Midbrain (tissue), 1 donor: Measurements from ENCODE around the gene CCDC102A.
"Not testable (repeated sequence)": the region's sequence is repeated elsewhere in the genome, so short reads cannot be mapped to it uniquely, and the experiment has no call there.

Experiments
- DNase-seq: peaks from one replicate; lab custom pipeline; 2025; lab: John Stamatoyannopoulos, UW

CCDC102A gene

GRCh38 chr16:57536306-57537193 lies at the start of gene CCDC102A:
TSS of gene CCDC102A (minus strand) at chr16:57536571. CDS start at chr16:57529177, 7,394 bp downstream.
- DNase-seq: peak; percentile 65

DNA sequence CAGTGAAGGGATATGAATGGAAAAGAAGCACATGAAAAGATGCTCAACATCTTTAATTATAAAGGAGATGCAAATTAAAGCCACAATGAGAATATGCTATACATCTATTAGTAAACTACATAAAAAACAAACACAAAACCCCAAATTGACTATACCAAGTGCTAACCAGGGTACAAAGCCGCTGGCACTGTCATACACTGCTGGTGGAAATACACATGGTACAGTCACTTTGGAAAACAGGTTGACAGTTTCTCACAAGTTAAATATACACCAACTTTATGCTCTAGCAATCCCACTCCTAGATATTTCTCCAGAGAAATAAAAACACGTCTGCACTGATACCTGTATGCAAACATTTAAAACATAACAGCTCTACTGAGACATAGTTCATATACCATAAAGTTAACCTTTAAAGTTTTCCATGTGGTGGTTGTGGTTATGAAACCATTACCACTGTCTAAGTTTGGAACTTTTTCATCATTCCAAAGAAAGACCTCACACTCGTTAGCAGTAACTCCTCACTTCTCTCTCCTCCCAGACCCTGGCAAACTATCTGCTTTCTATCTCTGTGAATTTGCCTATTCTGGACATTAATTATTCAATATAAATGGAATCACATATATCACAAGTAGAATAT lies 48.8 kb upstream of the CCDC102A start:
- DNase-seq: no peak

GRCh38 chr16:57579361-57579665 lies 42.9 kb upstream of the CCDC102A start:
- DNase-seq: no peak

DNA sequence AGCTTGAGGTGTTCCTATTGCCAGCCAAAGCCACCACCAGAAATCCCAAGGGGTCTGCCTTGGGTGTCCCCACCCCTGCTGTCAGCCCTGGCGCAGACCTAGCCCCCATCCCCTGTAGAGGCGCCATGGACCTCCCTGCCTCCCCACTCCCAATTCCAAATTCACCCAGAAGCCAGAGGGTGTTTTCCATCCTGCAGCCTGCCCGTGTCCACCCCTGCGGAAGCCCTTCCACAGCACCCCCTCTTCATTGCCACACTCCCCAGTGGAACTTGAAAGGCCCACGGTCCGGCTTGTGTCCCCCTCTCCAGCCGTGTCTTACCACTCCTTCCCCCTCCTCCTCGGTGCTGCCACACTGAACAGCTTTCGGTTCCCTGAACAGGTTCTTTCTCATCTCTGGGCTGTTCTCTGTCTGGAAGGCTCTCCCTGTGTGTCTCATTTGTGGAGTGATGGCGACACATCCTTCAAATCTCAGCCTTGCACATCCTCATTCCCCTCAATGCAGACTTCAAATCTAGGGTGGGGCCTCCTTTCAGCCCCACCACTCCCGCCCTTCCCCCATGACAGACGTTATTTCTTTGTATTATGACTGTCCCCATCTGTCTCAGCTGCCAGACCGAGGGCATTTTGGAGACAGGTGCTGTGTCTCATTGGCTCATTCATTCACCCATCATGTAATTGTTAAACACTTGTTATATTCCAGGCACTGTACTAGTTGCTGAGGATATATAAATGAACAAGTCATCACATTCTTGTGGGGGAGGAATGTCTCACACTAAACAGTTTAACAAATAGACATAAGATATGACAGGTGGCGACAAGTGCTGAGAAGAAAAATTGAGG lies 42.4 kb upstream of the CCDC102A start:
- no peak for DNase-seq

DNA sequence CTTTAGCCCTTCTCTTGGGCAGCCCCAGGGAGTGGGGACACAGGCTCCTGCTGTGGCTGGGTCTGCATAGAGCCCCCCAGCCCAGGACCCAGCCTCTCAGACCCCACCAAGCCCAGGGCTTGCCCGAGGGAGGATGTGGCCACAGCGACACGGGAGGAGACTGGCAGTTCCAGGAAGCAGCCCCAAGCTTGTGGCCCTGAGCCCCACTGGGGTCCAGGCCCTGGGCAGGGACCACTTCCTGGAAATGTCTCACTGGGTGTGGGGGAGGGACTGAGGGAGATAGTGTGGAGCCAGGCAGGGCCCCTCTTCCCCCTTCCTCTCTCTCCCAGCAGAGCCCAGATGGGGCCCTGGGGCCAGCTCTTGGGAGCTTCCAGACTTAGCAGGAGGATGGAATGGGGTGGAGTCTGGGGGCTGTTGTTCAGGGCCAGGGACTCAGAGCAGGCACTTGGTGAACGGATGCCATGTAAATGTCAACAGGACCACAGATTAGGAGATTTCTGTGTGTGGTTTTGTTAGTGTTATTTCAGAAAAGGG lies 41.4 kb upstream of the CCDC102A start:
- DNase-seq: no peak

- DNase-seq: no peak
Observed at GRCh38 chr16:57577214-57577613, 40.8 kb upstream of the CCDC102A start.

DNA sequence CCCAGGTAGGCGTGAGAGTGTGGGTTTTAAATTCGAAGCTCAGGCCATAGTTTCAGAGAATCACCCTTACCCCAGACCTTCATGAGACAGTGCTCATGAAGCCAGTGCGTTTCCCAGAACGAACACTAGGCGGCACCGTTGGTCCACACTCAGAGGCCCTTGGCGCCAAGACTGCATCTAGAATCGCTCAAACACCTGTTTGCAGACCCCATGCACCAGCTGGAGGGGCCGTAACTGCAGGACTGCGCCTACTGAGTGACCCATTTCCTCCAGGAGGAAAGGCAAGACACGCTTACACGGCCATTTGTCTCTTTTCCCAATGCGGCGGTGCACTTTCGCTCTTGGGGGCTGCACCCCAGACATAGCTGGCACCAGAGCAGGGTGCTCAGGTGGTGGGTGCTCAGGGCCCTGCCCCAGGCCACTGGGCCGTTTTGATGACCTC lies 40.1 kb upstream of the CCDC102A start:
- peak; percentile 79 for DNase-seq

GRCh38 chr16:57575468-57576277 lies 39.3 kb upstream of the CCDC102A start:
- no peak for DNase-seq

- DNase-seq: no peak
Observed at GRCh38 chr16:57574646-57575467, 38.5 kb upstream of the CCDC102A start.

GRCh38 chr16:57574086-57574485 lies 37.7 kb upstream of the CCDC102A start:
- no peak for DNase-seq

DNA sequence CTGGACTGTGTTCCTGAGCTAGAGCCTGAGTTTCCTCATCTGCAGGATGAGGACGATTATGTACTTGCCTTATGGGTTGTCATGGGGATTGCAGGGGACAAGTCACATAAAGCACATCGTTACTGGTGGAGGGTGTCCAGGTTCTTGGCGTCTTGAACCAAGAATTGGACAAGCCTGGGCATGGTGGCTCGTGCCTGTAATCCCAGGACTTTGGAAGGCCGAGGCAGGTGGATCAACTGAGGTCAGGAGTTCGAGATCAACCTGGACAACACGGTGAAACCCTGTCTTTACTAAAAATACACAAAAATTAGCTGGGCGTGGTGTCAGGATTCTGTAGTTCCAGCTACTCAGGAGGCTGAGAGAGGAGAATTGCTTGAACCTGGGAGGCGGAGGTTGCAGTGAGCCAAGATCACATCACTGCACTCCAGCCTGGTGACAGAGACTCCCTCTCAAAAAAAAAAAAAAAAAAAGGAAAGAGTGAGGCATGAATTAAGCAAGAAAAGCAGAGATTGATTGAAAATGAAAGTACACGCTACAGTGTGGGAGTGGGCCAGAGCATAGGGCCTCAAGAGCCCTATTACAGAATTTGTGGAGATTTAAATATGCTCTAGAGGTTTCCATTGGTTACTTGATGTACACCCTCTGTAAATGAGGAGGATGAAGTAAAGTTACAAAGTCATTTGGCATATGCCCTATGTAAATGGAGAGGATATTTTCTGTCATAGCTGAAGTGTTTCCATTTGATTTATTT lies 36.8 kb upstream of the CCDC102A start:
- DNase-seq: no peak

DNA sequence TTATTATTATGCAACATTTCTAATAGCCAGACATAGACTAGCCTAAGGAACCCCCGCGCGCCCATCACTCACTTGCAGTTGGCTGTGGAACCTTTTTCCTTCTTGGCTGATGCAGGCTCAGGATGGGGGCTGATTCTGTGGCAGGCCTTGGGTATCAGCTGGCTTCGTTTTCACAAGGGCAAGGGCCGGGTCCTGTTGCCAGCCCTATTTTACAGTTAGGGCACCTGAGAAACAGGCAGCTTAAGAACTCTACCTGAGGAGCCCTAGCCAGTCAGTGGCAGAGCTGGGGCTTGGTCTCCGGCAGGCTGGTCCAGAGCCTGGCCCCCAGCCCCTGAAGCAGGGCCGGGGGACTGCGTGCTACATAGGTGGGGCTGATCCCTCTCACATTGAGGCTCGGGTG lies 34.7 kb upstream of the CCDC102A start:
- DNase-seq: no peak

- no peak for DNase-seq
Observed at GRCh38 chr16:57570301-57571070, 34.1 kb upstream of the CCDC102A start.

DNA sequence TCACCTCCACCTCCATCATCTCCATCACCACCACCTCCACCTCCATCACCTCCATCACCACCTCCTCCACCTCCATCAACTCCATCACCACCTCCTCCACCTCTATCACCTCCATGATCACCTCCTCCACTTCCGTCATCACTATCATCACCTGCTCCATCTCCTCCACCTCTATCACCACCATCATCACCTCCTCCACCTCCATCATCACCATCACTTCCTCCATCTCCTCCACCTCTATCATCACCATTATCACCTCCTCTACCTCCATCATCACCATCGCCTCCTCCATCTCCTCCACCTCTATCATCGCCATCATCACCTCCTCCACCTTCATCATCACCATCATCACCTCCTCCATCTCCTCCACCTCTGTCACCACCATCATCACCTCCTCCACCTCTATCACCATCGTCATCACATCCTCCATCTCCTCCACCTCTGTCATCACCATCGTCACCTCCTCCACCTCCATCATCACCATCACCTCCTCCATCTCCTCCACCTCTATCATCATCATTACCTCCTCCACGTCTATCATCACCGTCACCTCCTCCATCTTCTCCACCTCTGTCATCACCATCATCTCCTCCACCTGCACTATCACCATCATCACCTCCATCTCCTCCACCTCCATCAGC lies 33.1 kb upstream of the CCDC102A start:
- no peak for DNase-seq

GRCh38 chr16:57568772-57569171 lies 32.4 kb upstream of the CCDC102A start:
- DNase-seq: not testable (repeated sequence)

DNA sequence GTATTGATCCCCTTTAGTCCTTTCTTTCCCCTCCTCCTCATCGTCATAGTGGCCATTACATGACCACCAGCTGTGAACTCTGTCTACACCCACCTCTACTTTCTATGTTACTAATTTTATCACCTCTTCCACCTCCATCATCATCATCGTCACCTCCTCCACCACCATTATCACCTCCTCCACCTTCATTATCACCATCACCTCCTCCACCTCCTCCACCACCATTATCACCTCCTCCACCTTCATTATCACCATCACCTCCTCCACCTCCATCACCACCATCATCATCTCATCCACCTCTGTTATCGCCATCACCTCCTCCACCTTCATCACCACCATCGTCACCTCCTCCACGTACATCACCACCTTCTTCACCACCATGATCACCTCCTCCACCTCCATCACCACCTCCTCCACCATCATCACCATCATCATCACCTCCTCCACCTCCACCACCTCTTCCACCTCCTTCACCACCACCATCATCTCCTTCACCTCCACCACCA lies 31.9 kb upstream of the CCDC102A start:
- no peak for DNase-seq

DNA sequence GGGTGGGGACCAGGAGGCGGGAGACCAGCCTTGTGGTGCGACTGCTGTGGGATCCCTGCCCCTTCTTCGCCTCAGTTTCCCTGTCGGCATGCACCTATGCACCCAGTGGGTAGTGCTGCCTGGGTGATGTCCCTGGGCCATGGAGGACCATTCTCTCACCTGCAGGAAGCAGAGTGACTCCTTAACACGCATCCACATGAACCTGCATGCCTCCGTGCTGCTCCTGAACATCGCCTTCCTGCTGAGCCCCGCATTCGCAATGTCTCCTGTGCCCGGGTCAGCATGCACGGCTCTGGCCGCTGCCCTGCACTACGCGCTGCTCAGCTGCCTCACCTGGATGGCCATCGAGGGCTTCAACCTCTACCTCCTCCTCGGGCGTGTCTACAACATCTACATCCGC lies 31.3 kb upstream of the CCDC102A start:
- DNase-seq: no peak

- DNase-seq: no peak
Observed at GRCh38 chr16:57566436-57566835, 30.1 kb upstream of the CCDC102A start.
